ENCODE measurements around the gene GET4.

GET4 gene, protein sequence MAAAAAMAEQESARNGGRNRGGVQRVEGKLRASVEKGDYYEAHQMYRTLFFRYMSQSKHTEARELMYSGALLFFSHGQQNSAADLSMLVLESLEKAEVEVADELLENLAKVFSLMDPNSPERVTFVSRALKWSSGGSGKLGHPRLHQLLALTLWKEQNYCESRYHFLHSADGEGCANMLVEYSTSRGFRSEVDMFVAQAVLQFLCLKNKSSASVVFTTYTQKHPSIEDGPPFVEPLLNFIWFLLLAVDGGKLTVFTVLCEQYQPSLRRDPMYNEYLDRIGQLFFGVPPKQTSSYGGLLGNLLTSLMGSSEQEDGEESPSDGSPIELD

DNA sequence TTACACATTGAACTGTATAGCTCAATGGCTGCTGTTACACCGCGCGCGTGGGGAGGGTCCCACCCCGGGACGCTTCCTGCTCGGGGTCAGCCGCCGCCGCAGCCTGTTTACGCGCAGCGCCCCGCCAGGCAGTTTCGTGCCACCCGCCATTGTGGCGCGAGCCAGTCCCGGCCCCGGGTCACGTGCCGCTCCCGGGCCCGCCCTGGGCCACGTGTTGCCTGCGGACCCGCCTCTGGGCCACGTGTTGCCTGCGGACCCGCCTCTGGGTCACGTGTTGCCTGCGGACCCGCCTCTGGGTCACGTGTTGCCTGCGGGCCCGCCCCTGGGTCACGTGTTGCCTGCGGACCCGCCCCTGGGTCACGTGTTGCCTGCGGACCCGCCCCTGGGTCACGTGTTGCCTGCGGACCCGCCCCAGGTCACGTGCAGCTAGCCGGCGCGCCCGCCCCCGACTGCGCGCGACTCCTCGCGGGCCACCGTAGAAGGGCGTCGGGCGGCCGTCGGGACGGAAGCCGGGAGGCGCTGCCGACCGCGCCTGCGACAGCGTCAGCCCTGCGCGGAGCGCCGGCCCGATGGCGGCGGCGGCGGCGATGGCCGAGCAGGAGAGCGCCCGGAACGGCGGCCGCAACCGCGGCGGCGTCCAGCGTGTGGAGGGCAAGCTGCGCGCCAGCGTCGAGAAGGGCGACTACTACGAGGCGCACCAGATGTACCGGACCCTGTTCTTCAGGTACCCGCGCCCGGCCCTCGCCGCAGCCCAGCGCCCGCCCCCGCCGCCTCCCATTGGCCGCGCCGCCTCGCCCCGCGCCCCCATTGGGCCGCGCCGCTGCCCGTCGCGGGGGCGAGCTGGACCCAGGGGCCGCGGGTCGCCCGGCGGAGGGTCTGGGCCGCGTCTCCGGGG is at the start of gene GET4:
Gene GET4 (plus strand): TSS at position 478 of the 895 bp plus-strand sequence. CDS start 92 bp downstream, at position 570.
- peak; percentile 96 to 99 (median 98) for DNase-seq

DNA sequence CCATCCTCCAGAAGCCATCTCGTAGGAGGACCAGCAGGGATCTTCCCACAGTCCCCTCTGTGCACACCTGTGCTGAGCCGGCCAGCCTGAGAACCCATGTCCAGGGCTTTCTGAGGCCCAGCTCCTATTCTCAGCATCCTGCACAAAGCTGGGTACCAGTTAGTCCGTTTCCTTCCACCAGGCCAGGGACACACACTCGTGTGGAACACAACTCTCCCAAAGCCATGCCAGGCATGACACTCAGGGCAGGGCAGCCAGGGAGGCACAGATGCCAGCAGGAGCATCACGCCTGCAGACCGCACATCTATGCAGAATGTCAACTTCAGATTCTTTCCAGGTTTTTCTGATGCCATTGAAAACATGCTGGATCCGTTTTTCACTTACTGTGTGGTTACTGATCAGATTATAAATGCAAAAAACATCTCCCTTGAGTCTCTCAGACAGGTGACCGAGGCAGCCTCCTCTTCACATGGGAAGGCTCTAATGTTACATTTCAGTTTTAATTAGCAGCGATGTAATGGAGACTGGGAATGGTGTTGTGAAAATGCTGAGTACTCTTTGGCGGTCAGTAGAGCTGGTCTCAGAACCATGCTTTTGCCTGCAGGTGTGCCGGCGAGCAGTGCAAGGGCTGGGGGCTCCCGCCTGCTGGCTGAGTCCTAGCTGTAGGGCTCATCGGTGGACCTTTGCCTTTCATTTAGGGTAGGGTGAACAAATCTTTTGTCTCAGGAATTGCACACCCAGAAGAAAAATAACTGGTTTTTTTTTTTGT is 47.4 kb upstream of the GET4 start:
- DNase-seq: no peak

DNA sequence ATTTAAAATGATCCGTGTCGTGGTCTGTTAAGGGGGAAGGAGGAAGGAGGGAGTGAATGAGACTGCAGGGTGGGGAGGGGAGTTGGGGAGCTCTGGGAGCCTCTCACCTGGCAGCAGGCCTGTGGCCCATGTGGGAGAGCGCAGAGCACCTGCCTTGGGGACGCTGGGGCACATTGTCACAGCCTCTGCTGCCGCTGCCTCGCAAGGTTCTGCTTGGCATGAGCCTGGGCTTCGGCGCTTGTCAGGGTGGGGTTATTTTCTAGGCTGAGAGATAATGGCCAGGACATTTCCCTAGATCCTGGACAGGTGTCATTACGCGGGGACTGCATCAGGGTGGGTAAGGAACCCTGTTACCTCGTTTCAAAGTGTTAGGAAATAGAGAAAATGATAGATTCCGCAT is 46.3 kb upstream of the GET4 start:
- no peak for DNase-seq

DNA sequence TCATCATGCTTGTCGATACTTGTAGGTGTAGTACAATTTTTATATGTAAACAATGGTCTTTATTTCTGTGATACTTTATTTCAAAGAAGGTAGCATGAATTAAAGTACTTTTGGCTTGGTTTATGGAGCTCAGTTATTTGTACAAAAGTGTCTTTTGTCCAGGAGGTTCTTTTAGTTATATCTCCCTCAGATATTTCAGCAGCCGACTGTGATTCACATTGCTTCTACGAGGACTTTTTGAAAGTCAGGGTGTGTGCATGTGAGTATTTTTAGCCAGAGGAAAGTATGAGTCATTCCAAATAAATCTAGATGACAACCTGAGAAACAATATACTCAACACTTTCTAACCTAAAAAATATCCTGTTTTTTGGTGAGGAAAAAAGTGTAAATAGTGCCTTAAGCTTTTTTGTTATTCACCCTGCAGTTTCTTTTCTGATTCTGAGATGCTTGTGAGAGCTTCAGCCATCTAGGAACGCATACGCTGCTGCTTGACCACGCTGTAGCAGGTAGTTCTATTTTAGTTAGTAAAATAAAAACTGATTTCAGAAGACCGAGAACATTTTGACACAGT is 44.7 kb upstream of the GET4 start:
- peak; percentile 33 to 63 (median 51) for DNase-seq

- DNase-seq: no peak
Observed at GRCh38 chr7:832167-832967, 44.0 kb upstream of the GET4 start, which contains the start of gene SUN1. Gene SUN1, plus strand, starts transcription at chr7:832476. Its CDS starts 49 bp downstream, at chr7:832525.

DNA sequence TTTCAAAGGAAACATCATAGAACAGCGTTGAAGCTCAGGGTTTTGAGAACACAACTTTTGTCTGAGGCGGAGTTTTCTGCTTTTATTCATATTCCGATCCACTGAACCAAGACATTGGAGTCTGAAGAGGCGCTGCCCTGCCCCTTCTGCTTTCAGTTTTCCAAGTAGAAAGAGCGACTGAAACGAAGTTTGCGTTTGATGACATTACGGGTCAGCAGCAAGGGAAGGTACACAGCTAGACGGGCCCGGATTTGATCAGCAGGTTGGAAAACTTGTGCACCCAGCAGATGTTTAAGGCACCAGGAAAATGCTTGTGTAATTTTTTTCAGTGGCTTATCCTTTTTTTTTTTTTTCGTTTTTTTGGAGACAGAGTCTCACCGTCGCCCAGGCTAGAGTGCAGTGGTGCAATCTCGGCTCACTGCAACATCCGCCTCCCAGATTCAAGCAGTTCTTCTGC is 43.4 kb upstream of the GET4 start:
- no peak for DNase-seq

DNA sequence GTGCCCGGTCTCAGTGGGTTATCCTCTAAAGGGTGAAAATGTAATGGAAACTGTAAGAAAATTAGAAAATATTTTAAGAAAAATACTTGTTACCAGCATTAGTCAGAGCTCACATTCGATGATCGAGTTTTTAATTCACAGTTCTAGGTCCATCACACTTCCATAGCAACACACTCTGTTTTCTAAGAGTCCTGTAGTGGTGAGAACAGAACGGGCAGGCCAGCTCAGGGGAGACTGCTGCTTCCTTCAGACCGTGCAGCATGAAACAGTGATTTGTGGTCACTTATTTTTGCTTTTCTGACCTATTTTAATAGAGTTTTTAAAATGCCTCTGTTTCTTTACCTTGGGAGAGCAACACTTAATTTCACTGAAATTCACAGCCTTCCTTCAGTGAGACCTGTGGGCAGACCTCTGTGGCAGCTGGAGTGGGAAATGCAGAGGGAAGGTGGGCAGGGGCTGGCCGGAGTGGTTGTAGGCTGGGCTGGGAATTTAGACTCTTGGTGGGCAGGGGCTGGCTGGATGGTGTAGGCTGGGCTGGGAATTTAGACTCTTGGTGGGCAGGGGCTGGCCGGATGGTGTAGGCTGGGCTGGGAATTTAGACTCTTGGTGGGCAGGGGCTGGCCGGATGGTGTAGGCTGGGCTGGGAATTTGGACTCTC is 42.6 kb upstream of the GET4 start:
- no peak for DNase-seq

DNA sequence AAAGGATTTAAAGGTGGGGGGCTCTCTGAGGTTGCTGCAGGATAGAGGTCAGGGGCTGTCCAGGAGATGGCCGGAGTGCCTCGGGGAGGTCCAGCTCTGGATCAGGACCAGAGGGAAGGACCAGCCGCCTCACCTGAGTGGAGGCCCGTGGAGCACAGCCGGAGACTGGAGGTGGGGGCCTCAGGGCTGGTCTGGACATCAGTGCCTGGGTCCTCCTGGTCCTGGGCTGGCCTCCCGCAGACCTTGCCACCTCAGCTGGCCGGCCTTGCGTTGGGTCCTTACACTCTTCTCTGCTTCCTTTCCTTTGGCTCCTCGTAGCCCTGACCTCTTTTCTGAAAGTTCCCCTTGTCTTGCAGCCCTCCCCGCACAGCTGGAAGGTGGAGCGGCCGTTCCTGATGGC is 42.1 kb upstream of the GET4 start:
- no peak for DNase-seq

GRCh38 chr7:835021-835420 is 41.3 kb upstream of the GET4 start:
- DNase-seq: no peak

DNA sequence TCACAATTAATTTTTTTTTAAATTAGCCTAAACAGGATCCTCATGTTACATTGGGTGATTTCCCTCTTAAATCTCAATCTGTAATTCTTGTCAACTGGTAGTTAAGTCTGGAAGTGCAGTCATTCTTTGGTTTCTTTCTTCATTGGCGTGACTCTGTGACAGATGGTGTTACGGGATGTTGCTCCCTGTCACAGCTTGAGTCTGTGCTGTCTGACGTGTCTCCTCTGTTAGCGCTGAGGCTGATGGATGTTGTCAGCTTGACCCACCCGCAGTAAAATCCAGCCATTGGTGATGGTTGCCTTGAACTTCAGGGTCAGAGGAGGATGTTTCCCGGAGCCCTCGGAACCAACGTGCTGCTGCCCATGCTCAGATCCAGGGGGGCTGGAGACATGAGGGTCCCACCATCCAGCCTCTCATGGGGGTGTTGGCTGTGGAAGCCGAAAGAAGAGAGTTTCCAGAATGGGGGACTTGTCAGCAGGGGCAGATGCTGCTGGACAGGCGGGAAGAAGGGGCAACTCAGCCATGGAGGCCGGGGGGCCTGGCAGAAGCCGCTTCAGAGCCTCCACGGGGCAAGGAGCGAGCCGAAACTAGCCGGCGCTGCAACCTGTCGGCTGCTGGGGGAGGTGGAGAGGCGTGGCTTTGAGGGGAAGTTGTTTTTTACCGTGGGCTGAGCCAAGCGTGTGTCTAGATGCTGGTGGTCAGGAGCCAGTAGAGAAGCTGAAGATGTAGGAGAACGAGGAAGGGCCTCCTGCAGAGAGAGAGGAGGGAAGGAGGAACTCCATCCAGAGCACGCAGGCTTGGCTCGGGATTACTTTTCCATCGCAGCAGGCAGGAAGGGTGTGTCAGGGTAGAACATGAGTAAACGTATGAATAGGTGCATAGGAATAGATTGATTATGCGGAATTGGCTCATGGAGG is 40.6 kb upstream of the GET4 start:
- peak in 1 of 3 donors; percentile 20 for DNase-seq

DNA sequence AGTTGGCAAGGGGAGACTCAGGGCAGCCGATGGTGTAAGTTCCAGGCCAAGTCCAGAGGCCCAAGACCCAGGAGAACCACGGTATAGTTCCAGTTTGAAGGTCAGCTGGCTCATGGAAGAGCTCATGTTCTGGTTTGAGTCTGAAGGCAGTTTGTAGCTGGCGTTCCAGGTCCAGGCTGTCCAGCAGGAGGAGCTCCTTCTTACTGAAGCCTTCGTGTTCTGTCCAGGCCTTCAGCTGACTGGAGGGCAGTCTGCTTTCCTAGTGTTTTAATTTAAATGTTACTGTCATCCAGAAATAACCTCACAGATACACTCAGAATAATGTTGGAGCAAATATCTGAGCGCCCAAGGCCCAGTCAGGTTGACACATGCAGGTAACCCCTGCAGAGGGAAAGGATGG is 39.9 kb upstream of the GET4 start:
- peak in 2 of 3 donors; percentile 37 to 38 for DNase-seq

DNA sequence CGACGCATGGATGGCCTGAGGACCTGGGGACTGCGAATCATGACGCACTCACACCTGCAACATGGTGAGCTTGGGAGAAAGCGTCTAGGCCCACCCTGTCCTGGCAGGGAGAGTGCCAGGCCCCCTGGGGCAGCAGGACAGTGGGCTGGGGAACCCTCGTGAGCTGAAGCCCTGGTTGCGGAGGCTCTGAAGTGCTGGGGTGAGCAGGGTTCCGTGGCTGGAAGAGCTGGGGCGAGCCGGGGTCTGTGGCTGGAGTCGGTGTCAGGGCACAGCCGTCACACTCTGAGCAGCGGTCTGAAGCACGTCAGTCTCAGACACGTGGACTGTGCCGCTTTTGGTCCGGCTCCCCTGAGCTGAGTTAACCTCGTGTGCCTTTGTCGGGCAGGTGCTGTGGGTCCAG is 39.4 kb upstream of the GET4 start:
- no peak for DNase-seq

GRCh38 chr7:840001-840600 is 36.3 kb upstream of the GET4 start:
- DNase-seq: no peak

DNA sequence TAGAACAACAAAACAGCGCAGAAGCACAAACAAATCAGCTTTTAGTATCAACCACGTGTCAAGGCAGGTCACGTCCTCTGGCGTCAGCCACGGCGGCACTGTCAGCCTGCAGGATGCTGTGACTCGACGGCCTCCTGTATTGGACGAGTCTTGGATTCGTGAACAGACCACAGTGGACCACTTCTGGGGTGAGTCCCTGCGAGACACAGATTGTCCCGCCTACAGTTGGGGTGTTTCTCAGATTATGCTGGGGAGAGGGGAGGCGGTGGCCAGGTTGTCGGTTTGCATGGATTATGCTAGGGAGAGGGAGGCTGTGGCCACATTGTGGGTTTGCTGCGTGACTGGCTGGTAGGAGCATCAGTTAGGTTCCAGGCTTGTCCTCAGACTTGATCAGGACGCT is 34.4 kb upstream of the GET4 start:
- no peak for DNase-seq

- no peak for DNase-seq
Observed at GRCh38 chr7:842431-843031, 33.8 kb upstream of the GET4 start.

DNA sequence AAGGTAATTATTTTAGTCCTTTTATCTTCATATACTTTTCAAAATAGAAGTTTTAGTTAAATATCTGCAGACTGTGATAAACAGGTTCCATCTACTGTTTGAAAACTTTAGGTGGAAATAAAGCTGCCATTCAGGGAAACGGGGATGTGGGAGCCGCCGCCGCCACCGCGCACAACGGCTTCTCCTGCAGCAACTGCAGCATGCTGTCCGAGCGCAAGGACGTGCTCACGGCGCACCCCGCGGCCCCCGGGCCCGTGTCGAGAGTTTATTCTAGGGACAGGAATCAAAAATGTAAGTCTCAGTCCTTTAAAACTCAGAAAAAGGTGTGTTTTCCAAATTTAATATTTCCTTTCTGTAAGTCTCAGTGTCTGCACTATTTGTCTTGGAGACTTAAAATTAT is 33.1 kb upstream of the GET4 start:
- no peak for DNase-seq

DNA sequence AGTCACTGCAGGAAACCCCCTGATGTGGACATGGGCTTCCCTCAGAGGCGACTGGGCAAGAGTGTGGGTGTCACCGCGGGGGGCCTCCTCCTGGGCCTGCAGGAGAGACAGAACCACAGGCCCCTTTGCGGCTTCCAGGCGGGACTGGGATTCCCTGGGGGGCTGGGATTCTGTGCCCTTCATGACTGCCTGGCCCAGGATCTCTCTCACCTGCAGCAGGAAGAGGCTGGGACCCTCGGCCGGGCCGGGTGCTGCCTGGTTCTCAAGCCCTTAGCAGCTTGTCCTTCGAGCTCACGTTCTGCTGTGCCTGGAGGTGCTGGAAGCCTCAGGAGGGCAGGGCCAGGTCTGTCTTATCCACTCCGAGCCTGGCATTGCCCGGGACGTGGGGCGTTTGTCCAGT is 32.3 kb upstream of the GET4 start:
- no peak for DNase-seq

DNA sequence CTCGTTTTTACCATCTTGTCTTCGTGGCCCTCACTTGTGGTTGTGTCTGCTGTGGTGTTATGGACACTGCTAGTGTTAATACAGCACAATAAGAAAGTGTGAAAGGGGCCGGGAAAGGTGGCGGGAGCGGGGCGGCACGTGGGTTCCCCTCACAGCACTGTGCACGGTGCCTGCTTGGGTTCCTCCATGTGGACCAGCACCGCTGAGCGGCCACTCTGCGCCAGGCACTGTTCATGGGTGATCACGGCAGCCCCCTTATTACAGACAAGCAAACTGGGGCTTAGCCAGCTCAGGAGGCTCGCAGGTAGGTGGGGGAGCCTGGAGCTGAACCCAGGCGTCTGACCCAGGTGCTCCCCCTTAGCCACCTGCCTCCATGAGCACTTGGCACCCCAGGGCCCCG is 31.8 kb upstream of the GET4 start:
- no peak for DNase-seq

DNA sequence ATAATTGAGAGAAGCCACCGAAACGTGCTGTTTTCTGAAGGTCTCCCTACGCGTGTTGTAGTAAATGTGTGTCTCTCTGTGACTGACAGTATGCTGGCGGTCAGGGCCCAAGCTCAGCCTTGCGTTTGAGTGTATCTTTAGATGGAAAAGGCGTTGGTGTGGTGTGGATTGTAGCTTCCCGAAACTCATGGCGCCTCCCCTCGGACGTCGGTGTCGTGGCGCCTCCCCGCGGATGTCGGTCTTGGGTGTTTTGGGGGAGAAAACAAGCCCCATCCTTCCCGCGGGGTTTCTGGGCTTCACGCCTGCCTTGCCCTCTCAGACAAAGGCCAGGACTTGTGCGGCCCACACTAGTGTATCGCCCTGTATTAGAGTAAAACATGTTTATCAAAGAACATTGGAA is 31.3 kb upstream of the GET4 start:
- DNase-seq: no peak
